Calu3 (cell line): ENCODE results near the gene ALG14. TPM values are rescaled to one million over a fixed set of nuclear protein-coding genes. Genes with fewer than 3 reads are reported as not detected.

Experiments
- BruUV-seq: library from RNA; stranded (reverse); fragments of 400-500 nt; replicated peaks from 2 replicates; lab custom pipeline; 2021; lab: Mats Ljungman, UMichigan
- CTCF ChIA-PET: fragments of 300-600 bp; sonication (Branson Sonifier 250); formaldehyde crosslinking; loops from one replicate; lab custom pipeline; 2022; ENCODE audit warnings: antibody characterized with exemption; lab: Charles Lee
- DNase-seq: peaks from one replicate; pipeline ENCODE4 v3.0.0; 2022
- H3K27ac Mint-ChIP-seq: one replicate; pipeline ENCODE4 v1.8.0; 2022; ENCODE audit warnings: mixed read lengths; ENCODE audit not compliant: unreplicated experiment
- H3K27me3 Mint-ChIP-seq: one replicate; pipeline ENCODE4 v1.8.0; 2022; ENCODE audit warnings: mixed read lengths; ENCODE audit not compliant: unreplicated experiment
- H3K36me3 Mint-ChIP-seq: one replicate; pipeline ENCODE4 v1.8.0; 2022; ENCODE audit warnings: mild to moderate bottlenecking, moderate library complexity, mixed read lengths; ENCODE audit not compliant: insufficient read depth, unreplicated experiment
- H3K4me1 Mint-ChIP-seq: one replicate; pipeline ENCODE4 v1.8.0; 2022; ENCODE audit warnings: mild to moderate bottlenecking, low read depth, mixed read lengths; ENCODE audit not compliant: unreplicated experiment
- H3K4me3 Mint-ChIP-seq: one replicate; pipeline ENCODE4 v1.8.0; 2022; ENCODE audit warnings: mild to moderate bottlenecking, low read depth, moderate library complexity, mixed read lengths; ENCODE audit not compliant: unreplicated experiment
- H3K9me3 Mint-ChIP-seq: one replicate; pipeline ENCODE4 v1.8.0; 2022; ENCODE audit warnings: low read depth, mixed read lengths; ENCODE audit not compliant: unreplicated experiment
- intact Hi-C: fragments of 100-400 bp; cut with micrococcal nuclease; formaldehyde crosslinking; loops from one replicate; pipeline ENCODE4 v1.10.0; 2022; ENCODE audit not compliant: unreplicated experiment
- total RNA-seq: library from RNA; stranded (reverse); gene quantifications from 2 replicates; pipeline ENCODE4 v1.2.3, GENCODE V29; 2022
- TF ChIP-seq, protein P1 (sequence below): fragments of 200-600 bp; IDR thresholded peaks from one replicate; pipeline ENCODE4 v1.8.0; 2022; ENCODE audit warnings: antibody characterized with exemption; ENCODE audit not compliant: unreplicated experiment

ALG14 gene
- total RNA-seq, 1 experiment from 2014 or later: 5.8 TPM

GRCh38 chr1:95039360-95040031 is 33.3 kb downstream of the ALG14 start:
- BruUV-seq: no TSS peak
- Mint-ChIP-seq H3K36me3 (no peaks in the 10 kb centered on the region), H3K4me3 (no peak overlapping the region), H3K27me3 (no peaks in the 10 kb centered on the region), H3K9me3 (no peaks in the 10 kb centered on the region), H3K4me1 (peaks cover 10% of the 10 kb centered on the region), H3K27ac (no peak overlapping the region)
- CTCF ChIA-PET: interaction anchor here (0.8 to 3.0 kb wide), 2 partner anchors 184 to 193 kb away, joined by 3 to 111 read pairs; no protein-coding TSS in a partner anchor
- TF ChIP-seq, protein P1, sequence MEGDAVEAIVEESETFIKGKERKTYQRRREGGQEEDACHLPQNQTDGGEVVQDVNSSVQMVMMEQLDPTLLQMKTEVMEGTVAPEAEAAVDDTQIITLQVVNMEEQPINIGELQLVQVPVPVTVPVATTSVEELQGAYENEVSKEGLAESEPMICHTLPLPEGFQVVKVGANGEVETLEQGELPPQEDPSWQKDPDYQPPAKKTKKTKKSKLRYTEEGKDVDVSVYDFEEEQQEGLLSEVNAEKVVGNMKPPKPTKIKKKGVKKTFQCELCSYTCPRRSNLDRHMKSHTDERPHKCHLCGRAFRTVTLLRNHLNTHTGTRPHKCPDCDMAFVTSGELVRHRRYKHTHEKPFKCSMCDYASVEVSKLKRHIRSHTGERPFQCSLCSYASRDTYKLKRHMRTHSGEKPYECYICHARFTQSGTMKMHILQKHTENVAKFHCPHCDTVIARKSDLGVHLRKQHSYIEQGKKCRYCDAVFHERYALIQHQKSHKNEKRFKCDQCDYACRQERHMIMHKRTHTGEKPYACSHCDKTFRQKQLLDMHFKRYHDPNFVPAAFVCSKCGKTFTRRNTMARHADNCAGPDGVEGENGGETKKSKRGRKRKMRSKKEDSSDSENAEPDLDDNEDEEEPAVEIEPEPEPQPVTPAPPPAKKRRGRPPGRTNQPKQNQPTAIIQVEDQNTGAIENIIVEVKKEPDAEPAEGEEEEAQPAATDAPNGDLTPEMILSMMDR: no peak
- peak; percentile 15 for DNase-seq
- intact Hi-C loops: loop anchor here (5.0 kb wide), 2 partner anchors 142 to 527 kb away; no protein-coding TSS in a partner anchor

GRCh38 chr1:95035536-95035935 is 37.2 kb downstream of the ALG14 start:
- CTCF ChIA-PET: no interaction called here
- BruUV-seq: no TSS peak
- Mint-ChIP-seq H3K27me3 (no peaks in the 10 kb centered on the region), H3K27ac (no peak overlapping the region), H3K4me3 (no peak overlapping the region), H3K9me3 (no peaks in the 10 kb centered on the region), H3K4me1 (peaks cover 10% of the 10 kb centered on the region), H3K36me3 (no peaks in the 10 kb centered on the region)
- intact Hi-C loops: no loop called here
- TF ChIP-seq, protein P1: no peak
- DNase-seq: no peak

DNA sequence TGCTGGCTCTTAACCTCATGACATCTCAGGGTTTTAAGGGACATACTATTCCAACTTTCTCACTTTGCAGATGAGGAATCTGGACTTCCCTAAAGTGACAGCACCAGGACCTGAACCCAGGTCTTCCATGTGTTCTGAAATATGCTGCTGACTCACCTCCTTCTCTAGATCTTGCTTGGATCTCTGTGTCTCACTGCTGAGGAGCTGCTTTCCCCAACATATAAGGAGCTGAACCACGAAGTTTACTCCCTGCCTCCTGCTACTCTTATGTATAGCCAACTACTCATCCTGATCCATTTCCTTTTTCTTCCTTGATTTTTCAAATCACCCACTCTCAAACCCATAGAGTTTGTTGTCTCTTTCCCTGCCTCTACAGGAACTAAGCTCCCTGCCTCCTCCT is 38.2 kb downstream of the ALG14 start:
- Mint-ChIP-seq H3K9me3 (no peaks in the 10 kb centered on the region), H3K4me1 (peaks cover 9% of the 10 kb centered on the region), H3K4me3 (no peak overlapping the region), H3K36me3 (no peaks in the 10 kb centered on the region), H3K27me3 (no peaks in the 10 kb centered on the region), H3K27ac (no peak overlapping the region)
- no TSS peak for BruUV-seq
- intact Hi-C loops: no loop called here
- CTCF ChIA-PET: no interaction called here
- no peak for DNase-seq
- TF ChIP-seq, protein P1: no peak

GRCh38 chr1:95033843-95034242 is 38.9 kb downstream of the ALG14 start:
- H3K9me3 Mint-ChIP-seq: no peaks in the 10 kb centered on the region
- no peak for DNase-seq
- intact Hi-C loops: no loop called here
- TF ChIP-seq, protein P1: no peak
- H3K4me3 Mint-ChIP-seq: no peak overlapping the region
- no peak overlapping the region for H3K27ac Mint-ChIP-seq
- peaks cover 3% of the 10 kb centered on the region for H3K4me1 Mint-ChIP-seq
- CTCF ChIA-PET: no interaction called here
- H3K27me3 Mint-ChIP-seq: no peaks in the 10 kb centered on the region
- BruUV-seq: no TSS peak
- no peaks in the 10 kb centered on the region for H3K36me3 Mint-ChIP-seq
